SIG-M5 treated with dmso at 0.1 percent for 504 hours (cell line): Measurements from ENCODE around the gene ALMS1.
"Not testable (repeated sequence)": the region's sequence is repeated elsewhere in the genome, so short reads cannot be mapped to it uniquely, and the experiment has no call there.

ENCODE experiments used
- DNase-seq: peaks from one replicate; lab custom pipeline; 2025; ENCODE audit not compliant: unreplicated experiment; lab: John Stamatoyannopoulos, UW

The ALMS1 gene

DNA sequence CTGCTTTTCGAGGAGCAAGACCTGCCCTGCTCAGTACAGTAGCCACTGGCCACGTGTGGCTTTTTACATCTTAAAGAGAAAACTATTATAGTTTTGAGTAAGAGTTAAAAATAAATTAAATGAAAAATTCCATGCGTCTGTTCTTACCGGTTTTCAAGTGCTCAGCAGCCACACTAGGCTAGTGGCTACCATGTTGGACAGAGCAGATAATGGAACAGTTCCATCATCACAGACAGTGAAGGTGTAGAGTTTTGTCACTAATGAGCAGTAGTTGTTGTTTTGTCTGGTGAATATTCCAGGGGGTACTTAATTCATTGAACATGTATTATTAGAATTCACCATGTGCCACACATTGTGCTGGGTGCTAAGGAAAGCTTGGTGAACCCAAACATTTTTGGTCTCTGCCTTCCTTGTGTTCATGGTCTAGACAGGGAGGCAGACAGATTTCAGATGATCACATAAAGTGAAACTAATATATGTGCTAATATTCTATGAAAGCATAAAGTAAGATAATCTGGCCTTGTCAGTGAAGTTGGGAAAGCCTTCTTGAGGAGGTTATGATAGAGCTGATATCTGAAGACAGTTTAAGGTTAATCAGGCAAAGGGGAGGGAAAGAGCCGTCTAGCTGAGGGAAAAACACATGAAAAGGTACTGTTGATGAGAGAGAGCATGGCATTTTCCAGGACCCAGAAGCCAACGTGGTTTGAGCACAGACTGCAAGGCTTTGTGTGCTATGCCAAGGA lies 1.4 kb downstream of the ALMS1 start:
- DNase-seq: no peak

DNA sequence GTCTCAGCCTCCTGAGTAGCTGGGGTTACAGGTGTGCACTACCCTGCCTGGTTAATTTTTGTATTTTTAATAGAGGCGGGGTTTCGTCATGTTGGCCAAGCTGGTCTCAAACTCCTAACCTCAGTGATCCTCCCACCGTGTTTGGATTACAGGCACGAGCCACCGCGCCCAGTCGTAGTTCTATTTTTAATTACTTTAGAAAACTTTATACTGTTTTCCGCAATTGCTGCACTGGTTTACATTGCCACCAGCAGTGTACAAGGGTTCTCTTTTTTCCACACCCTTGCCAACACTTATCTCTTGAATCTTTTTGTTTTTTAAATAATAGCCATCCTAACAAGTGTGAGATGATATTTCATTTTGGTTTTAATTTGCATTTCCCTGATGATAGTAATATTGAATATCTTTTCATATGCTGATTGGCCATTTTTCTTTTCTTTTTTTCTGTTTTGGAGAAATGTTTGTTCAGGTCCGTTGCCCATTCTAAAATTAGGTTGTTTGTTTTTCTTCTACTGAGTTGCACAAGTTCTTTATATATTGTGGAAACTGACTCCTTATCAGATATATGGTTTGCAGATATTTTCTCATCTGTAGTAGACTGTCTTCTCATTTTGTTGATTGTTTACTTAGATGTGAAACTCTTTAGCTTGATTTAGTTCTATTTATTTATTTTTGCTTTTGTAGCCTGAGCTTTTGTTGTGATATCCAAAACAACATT lies 16.9 kb downstream of the ALMS1 start:
- no peak for DNase-seq

DNA sequence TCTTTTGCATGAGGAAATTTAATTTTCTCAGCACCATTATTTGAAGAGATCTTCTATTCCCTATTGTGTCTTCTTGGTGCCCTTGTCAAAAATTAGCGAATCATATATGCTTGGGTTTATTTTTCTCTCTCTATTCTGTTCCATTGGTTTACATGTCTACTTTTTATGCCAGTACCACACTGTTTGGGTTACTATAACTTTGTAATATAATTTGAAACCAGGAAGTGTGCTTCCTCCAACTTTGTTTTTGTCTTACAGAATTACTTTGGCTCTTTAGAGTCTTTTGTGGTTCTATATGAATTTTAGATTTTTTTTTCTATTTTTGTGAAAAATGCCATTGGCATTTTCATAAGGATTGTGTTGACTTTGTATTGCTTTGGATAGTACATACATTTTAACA lies 17.6 kb downstream of the ALMS1 start:
- no peak for DNase-seq

DNA sequence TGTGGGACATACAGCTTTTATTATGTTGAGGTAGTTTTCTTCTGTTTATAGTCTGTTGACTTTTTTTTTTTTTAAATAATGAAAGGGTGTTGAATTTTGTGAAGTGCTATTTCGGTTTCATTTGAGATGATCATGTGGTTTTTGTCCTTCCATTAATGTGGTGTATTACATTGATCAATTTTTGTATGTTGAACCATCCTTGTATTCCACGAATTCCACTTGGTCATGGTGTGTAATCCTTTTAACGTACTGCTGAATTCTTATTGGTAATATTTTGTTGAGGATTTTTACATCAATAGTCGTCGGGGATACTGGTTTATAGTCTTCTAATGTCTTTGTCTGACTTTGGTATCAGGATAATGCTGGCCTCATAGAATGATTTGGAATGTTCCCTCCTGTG lies 18.8 kb downstream of the ALMS1 start:
- DNase-seq: no peak

DNA sequence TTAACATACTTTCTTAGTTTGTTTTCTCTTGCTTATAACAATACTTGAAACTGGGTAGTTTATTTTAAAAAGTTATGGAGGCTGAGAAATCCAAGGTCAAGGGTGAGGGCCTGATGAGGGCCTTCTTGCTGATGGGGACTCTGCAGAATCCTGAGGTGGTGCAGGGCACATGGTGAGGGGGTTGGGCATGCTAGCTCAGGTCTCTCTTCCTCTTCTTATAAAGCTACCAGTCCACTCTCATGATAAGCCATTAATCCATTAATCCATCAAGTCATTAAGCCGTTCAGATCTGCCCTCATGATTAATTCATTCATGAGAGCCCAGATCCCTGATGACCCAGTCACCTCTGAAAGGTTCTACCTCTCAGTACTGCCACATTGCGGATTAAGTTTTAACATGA lies 21.4 kb downstream of the ALMS1 start:
- no peak for DNase-seq

DNA sequence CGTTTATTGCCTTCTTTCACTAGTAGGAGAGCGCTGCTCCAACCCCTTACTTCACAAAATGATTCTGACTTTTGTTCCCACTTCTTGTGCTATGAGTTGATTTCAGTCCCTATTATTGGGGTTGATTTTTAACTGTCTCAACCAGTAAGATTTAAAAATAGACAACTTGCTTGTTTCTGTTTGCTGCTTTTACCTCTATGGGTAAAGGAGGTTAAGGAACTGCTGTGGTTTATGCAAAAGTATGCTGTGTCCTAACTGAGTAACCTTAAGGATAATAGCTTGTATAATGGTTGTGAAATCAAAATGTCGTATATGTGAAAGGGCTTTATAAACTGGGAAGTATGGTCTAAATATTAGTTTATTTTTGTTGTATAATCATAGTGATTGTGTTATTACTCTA lies 22.6 kb downstream of the ALMS1 start:
- DNase-seq: no peak

DNA sequence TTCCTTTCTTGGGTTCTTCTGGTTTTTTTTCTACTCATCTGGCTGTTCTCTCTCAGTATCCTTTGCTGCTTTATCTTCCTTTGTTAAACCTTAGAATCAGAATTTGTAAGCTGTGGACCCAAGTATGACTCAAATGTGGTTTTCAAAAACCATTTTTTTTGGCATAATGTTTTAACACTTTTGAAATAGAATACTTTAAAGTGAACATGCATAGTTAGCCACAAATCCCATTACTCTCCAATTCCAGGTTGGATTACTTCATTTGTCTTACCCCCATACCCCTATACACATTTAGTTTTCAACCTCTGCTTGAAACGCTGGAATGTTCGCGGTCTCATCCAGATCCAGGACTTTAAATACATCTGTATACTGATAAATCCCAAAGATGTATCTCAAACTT lies 29.1 kb downstream of the ALMS1 start:
- DNase-seq: no peak

DNA sequence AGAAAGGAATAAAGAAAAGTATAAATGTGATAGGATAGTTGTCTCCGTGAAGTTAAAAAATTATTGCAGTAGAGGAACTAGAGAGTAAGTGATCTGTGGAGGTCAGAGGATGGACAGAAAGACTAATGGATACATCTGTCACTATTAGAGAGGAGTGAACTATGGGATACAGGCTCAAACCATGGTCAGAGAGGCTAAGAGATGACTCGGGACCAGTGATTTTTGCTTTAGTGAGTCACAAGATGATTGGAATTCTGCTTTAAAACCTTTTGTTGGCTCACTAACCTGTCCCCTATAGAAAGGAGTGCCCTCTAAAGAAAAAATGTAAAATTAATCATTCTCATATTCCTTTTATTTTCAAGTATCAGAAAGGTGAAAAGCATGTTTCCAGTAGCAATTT lies 30.3 kb downstream of the ALMS1 start:
- DNase-seq: no peak

DNA sequence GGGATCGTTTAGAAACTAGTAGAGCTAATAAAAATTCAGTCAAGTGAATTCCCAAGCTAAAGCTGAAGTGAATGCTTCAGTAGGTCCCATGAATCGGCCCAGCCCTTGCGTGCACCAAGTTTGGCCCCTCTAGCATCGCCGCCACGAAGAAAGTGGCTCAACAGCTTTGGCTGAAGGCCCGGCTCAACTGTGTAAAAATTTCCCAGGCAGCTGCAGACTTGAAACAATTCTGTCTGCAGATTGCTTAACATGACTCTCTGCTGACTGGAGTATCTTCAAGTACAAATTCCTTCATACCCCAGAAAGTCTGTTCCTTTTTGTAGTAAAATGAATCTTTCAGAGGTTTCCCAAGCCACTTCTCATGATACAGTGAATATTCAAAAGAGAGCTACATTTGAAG lies 32.7 kb downstream of the ALMS1 start:
- peak; percentile 54 for DNase-seq

DNA sequence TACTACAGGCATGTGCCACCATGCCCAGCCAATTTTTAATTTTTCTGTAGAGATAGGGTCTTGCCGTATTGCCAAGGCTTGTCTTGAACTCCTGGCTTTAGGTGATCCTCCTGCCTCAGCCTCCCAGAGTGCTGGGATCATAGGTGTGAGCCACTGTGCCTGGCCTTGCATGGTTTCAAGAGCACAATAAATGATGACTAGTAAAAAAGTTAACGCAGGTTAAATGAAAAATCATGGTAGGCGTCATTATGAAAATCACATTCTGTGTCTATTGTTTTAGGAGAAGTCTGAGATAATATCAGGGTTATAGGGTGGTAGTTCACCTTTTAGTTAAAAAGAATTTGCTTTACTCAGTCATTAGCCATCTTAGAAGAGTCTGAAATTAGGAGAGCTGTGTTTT lies 38.3 kb downstream of the ALMS1 start:
- no peak for DNase-seq

DNA sequence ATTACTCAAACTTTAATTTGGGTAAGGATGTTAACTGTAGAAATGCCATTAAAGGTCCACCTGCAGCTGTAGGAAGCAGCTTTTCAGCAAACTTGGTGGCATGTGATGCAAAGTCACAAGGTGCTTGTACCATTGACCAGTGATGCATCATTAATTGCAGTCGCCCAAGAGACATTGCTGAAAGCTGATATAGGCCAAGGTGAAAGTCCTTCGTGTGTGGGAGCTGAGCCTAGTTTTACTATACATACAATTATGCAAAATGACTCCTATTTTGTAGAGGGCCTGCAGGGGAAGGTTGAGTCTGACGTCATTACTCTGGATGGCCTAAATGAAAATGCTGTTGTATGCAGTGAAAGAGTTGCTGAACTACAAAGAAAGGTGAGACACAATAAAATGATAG lies 40.5 kb downstream of the ALMS1 start:
- DNase-seq: no peak

DNA sequence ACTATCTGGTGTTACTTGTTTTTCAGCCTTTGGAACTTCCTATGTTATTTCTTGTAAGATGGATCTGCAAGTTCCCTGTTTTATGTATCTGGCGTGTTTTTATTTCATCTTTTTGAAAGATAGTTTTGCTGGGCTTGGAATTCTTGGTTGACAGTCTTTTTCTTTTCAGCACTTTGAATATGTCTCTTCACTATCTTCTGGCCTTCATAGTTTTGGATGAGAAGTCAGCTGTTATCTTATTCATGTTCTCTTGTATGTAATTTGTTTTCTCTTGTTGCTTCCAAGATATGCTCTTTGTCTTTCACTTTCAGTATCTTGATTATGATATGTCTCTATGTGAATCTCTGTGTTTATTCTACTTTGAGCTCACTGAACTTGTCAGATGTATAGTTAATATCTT lies 50.4 kb downstream of the ALMS1 start:
- no peak for DNase-seq

DNA sequence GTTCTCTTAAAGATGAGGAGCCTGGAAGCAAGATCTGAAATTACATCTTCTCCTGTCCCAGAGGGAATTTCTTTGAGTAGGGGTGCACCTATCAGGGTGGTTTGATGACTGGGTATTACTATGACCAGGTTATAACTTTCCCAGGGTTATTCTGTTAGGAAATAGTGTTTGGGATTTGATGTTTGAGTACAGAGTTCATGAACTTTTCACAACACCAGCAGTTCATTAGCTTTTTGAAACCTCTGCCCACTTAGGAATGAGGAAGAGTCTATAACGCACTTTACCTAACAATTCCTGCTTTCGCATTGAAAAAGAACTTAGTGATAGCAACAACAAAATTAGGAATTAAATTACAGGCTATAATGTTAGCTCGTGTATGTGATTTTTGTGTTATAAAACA lies 58.6 kb downstream of the ALMS1 start:
- DNase-seq: no peak

DNA sequence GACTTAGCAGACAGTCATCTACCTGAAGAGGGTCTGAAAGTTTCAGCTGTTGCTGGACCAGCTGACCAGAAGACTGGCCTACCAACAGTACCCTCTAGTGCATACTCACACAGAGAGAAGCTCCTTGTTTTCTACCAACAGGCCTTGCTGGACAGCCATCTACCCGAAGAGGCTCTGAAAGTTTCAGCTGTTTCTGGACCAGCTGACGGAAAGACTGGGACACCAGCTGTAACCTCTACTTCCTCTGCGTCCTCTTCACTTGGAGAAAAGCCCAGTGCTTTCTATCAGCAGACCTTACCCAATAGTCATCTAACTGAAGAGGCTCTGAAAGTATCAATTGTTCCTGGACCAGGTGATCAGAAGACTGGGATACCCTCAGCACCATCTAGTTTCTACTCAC lies 63.2 kb downstream of the ALMS1 start:
- DNase-seq: no peak

DNA sequence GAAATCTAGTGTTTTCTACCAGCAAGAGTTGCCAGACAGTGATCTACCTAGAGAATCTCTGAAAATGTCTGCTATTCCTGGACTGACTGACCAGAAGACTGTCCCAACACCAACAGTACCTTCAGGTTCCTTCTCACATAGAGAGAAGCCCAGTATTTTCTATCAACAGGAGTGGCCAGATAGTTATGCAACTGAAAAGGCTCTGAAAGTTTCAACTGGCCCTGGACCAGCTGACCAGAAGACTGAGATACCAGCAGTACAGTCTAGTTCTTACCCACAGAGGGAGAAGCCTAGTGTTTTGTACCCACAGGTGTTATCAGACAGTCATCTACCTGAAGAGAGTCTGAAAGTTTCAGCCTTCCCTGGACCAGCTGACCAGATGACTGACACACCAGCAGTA lies 63.8 kb downstream of the ALMS1 start:
- no peak for DNase-seq

DNA sequence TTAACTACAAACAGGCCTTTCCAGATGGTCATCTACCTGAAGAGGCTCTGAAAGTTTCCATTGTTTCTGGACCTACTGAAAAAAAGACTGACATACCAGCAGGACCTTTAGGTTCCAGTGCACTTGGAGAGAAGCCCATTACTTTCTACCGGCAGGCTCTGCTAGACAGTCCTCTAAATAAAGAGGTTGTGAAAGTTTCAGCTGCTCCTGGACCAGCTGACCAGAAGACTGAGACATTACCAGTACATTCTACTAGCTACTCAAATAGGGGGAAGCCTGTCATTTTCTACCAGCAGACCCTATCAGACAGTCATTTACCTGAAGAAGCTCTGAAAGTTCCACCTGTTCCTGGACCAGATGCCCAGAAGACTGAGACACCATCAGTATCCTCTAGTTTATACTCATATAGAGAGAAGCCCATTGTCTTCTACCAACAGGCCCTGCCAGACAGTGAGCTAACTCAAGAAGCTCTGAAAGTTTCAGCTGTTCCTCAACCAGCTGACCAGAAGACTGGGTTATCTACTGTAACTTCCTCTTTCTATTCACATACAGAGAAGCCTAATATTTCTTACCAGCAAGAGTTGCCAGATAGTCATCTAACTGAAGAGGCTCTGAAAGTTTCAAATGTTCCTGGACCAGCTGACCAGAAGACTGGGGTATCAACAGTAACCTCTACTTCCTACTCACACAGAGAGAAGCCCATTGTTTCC lies 65.8 kb downstream of the ALMS1 start:
- peak; percentile 65 for DNase-seq

DNA sequence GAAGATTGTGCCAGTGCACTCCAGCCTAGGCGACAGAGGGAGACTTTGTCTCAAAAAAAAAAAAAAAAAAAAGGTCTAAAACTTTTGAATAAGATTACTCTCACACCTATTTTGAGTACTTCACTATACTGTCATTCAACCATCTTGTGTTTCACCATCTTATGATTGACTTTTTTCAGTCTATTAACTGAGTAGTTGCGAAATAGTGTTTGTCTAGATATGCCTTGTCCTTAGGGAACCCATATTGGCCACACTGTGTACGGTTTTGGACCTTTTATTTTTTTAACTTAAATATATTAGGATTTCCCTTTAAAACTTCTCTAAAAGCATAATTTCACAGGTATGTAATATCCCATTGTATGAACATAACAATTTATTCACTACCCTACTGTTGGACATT lies 72.3 kb downstream of the ALMS1 start:
- DNase-seq: no peak

DNA sequence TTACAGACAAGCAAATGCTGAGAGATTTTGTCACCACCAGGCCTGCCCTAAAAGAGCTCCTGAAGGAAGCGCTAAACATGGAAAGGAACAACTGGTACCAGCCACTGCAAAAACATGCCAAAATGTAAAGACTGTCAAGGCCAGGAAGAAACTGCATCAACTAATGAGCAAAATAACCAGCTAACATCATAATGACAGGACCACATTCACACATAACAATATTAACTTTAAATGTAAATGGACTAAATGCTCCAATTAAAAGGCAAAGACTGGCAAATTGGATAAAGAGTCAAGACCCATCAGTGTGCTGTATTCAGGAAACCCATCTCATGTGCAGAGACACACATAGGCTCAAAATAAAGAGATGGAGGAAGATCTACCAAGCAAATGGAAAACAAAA lies 76.8 kb downstream of the ALMS1 start:
- DNase-seq: not testable (repeated sequence)

DNA sequence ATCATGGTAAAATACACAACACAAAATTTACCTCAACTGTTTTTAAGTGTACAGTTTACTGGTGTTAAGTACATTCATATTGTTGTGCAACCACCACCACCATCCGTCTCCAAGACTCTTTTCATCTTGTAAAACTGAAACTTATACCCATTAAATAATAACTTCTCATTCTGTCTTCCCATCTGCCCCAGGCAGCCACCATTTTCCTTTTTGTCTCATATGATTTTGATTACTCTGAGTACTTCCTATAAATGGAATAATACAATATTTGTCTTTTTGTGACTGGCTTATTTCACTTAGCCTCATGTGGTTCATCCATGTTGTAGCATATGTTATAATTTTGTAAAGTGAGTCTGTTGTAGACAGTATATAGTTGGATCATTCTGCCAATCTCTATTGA lies 82.7 kb downstream of the ALMS1 start:
- no peak for DNase-seq

DNA sequence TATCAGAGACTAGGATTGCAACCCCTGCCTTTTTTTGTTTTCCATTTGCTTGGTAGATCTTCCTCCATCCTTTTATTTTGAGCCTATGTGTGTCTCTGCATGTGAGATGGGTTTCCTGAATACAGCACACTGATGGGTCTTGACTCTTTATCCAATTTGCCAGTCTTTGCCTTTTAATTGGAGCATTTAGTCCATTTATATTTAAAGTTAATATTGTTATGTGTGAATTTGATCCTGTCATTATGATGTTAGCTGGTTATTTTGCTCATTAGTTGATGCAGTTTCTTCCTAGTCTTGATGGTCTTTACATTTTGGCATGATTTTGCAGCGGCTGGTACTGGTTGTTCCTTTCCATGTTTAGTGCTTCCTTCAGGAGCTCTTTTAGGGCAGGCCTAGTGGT lies 98.2 kb downstream of the ALMS1 start:
- DNase-seq: not testable (repeated sequence)

DNA sequence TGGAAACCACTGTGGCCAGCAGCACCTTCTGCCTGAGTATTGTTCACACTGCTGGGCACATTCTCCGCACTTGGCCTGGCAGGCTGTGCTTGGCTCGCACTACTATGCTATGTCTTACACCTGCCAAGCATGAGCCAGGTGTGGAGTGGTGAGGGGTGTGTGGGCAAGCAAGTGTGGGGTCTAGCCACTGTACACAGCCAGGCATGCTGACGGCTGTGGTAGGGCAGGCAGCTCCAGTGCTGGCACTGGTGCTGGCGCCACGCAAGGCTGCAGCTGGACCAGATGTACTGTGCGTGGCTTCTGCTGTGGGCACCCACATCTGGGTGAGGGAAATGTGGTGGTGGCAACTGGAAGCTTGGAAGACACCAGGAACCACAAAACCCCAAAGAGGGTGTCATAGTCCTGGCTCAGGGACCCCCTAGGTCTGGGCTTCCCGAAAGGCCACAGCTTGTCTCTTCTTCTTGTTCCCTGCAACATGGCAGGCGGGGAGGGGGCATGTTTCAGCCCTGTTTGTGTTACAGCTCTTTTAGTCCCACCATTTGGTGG lies 101.5 kb downstream of the ALMS1 start:
- DNase-seq: no peak

DNA sequence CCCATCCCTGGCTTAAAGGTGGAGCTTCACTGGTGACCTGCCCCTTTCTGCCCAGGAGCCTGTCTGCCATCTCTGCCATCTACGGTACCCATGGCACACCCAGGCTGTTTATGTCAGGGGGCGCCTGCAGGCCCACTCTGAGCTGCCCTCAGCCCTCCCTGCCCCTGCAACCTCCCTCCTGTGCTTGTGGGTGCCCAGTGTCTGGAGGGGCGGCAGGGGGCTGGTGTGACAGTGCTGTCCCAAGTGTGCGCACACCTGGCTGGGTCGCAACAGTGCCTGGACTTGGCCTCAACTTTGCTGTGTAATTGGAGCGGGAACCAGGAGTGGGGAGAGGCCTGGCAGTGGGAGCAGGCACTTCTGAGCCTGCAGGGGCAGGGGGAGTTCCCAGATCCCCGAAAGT lies 102.4 kb downstream of the ALMS1 start:
- DNase-seq: no peak
